ENCODE results near the gene CSTPP1. TPM values are rescaled to one million over a fixed set of nuclear protein-coding genes. Genes with fewer than 3 reads are reported as not detected.

CSTPP1 gene
- polyA plus RNA-seq, 1 donor from 2014 or later = 46.4 TPM

DNA sequence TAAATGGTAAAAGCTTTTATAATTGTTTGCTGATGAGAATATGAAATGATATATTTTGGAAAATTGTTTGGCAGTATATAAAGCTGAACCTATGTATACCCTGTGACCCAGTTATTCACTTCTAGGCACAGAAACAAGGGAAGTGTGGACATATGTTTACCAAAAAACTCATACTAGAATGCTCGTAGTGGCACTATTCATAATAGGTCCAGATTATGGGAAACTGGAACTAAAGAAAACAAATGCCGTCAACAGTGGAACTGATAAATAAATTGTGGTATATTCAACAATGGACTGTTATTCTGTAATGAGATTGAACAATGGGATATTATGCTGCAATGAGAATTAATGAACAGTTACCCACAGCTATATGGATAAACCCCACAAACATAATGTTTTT, 32.8 kb downstream of the CSTPP1 start:
- no peak overlapping the region for H3K9ac ChIP-seq (ENCODE audit: low read length)
- H3K79me2 ChIP-seq (replicated peaks; ENCODE audit: insufficient read depth, low read length) = no peaks in the 10 kb centered on the region
- no peaks in the 10 kb centered on the region for H3K9me2 ChIP-seq (ENCODE audit: insufficient read depth, low read length)
- H3K27ac ChIP-seq (ENCODE audit: low read length) = no peak overlapping the region
- H3K4me2 ChIP-seq (ENCODE audit: low read length) = no peak overlapping the region
- H4K20me1 ChIP-seq (ENCODE audit: insufficient read depth) = no peaks in the 10 kb centered on the region
- no peak for TF ChIP-seq MXI1 (conservative IDR thresholded peaks at IDR 0.05; ENCODE audit: poor library complexity, severe bottlenecking)
- no peak for TF ChIP-seq REST (IDR thresholded peaks at IDR 0.05; ENCODE audit: borderline replicate concordance)
- no peak for TF ChIP-seq TAF1 (IDR thresholded peaks at IDR 0.05; ENCODE audit: low read depth)
- H3K4me3 ChIP-seq (ENCODE audit: low read length) = no peak overlapping the region
- no peaks in the 10 kb centered on the region for H3K36me3 ChIP-seq (ENCODE audit: insufficient read depth, low read length)
- no peak overlapping the region for H2AFZ ChIP-seq (ENCODE audit: low read depth, low read length)
- H3K27me3 ChIP-seq (ENCODE audit: insufficient read depth, low read depth, low read length) = no peaks in the 10 kb centered on the region
- H3F3A ChIP-seq (ENCODE audit: insufficient read depth, low read length, poor library complexity, severe bottlenecking) = no peaks in the 10 kb centered on the region
- no peaks in the 10 kb centered on the region for H3K9me3 ChIP-seq (ENCODE audit: low read length)

GRCh38 chr11:46970913-46971625, 34.5 kb downstream of the CSTPP1 start:
- Histone ChIP-seq H2AFZ (ENCODE audit: low read depth, low read length) (no peak overlapping the region), H3K4me2 (ENCODE audit: low read length) (no peak overlapping the region), H3K4me3 (ENCODE audit: low read length) (no peak overlapping the region), H3K79me2 (replicated peaks; ENCODE audit: insufficient read depth, low read length) (no peaks in the 10 kb centered on the region), H3K36me3 (ENCODE audit: insufficient read depth, low read length) (no peaks in the 10 kb centered on the region), H3K27me3 (ENCODE audit: insufficient read depth, low read depth, low read length) (no peaks in the 10 kb centered on the region), H3K9me2 (ENCODE audit: insufficient read depth, low read length) (no peaks in the 10 kb centered on the region), H3K9me3 (ENCODE audit: low read length) (no peaks in the 10 kb centered on the region), H4K20me1 (ENCODE audit: insufficient read depth) (no peaks in the 10 kb centered on the region), H3K27ac (ENCODE audit: low read length) (no peak overlapping the region), H3F3A (ENCODE audit: insufficient read depth, low read length, poor library complexity, severe bottlenecking) (no peaks in the 10 kb centered on the region), H3K9ac (ENCODE audit: low read length) (no peak overlapping the region)
- no peak for TF ChIP-seq TAF1 (IDR thresholded peaks at IDR 0.05; ENCODE audit: low read depth)
- no peak for TF ChIP-seq REST (IDR thresholded peaks at IDR 0.05; ENCODE audit: borderline replicate concordance)
- no peak for TF ChIP-seq RAD21 (conservative IDR thresholded peaks at IDR 0.05)
- TF ChIP-seq CTCF (IDR thresholded peaks at IDR 0.05; ENCODE audit: poor library complexity, severe bottlenecking) = no peak
- no peak for TF ChIP-seq EZH2 (IDR thresholded peaks at IDR 0.05; ENCODE audit: borderline replicate concordance, insufficient read depth, low read length, poor library complexity, severe bottlenecking)
- no peak for TF ChIP-seq SMC3 (conservative IDR thresholded peaks at IDR 0.05; ENCODE audit: poor library complexity)
- no peak for TF ChIP-seq MXI1 (conservative IDR thresholded peaks at IDR 0.05; ENCODE audit: poor library complexity, severe bottlenecking)
- TF ChIP-seq EP300 (conservative IDR thresholded peaks at IDR 0.05; ENCODE audit: poor library complexity, severe bottlenecking) = no peak
- no peak for TF ChIP-seq POLR2AphosphoS5 (IDR thresholded peaks at IDR 0.05)
